ENCODE data around the gene TTYH3.

The TTYH3 gene

GRCh38 chr7:2596464-2597272 is 35.1 kb upstream of the TTYH3 start:
- Histone ChIP-seq H3K27ac (no peak overlapping the region), H3K4me3 (IDR thresholded peaks at IDR 0.05; ENCODE audit: insufficient read depth, low read depth, low read length) (no peak overlapping the region), H3K4me1 (ENCODE audit: low read depth, poor library complexity, severe bottlenecking) (no peaks in the 10 kb centered on the region), H3K4me2 (no peak overlapping the region), H3K36me3 (ENCODE audit: insufficient read depth) (peaks cover 3% of the 10 kb centered on the region; the same call in 1 of the 2 replicates), H4K20me1 (ENCODE audit: insufficient read depth) (no peaks in the 10 kb centered on the region), H3K79me2 (ENCODE audit: insufficient read depth, low read depth) (no peaks in the 10 kb centered on the region), H3K27me3 (ENCODE audit: insufficient read depth, low read depth) (no peaks in the 10 kb centered on the region), H3K9ac (no peak overlapping the region), H2AFZ (ENCODE audit: low read depth) (no peak overlapping the region)
- TF ChIP-seq CTCF (conservative IDR thresholded peaks at IDR 0.05; ENCODE audit: low read depth, low read length) = no peak

GRCh38 chr7:2597273-2597640 is 34.5 kb upstream of the TTYH3 start:
- no peak overlapping the region for H3K4me3 ChIP-seq (IDR thresholded peaks at IDR 0.05; ENCODE audit: insufficient read depth, low read depth, low read length)
- H3K36me3 ChIP-seq (ENCODE audit: insufficient read depth) = peaks cover 3% of the 10 kb centered on the region; the same call in 1 of the 2 replicates
- no peaks in the 10 kb centered on the region for H3K79me2 ChIP-seq (ENCODE audit: insufficient read depth, low read depth)
- H3K4me2 ChIP-seq = no peak overlapping the region
- no peak overlapping the region for H3K9ac ChIP-seq
- H3K27me3 ChIP-seq (ENCODE audit: insufficient read depth, low read depth) = no peaks in the 10 kb centered on the region
- H3K27ac ChIP-seq = no peak overlapping the region
- no peak for TF ChIP-seq CTCF (conservative IDR thresholded peaks at IDR 0.05; ENCODE audit: low read depth, low read length)
- H3K4me1 ChIP-seq (ENCODE audit: low read depth, poor library complexity, severe bottlenecking) = no peaks in the 10 kb centered on the region
- H2AFZ ChIP-seq (ENCODE audit: low read depth) = no peak overlapping the region
- H4K20me1 ChIP-seq (ENCODE audit: insufficient read depth) = no peaks in the 10 kb centered on the region

- no peak overlapping the region for H3K4me3 ChIP-seq (IDR thresholded peaks at IDR 0.05; ENCODE audit: insufficient read depth, low read depth, low read length)
- H2AFZ ChIP-seq (ENCODE audit: low read depth) = no peak overlapping the region
- no peak overlapping the region for H3K4me2 ChIP-seq
- peaks cover 3% of the 10 kb centered on the region; the same call in 1 of the 2 replicates for H3K36me3 ChIP-seq (ENCODE audit: insufficient read depth)
- no peaks in the 10 kb centered on the region for H3K27me3 ChIP-seq (ENCODE audit: insufficient read depth, low read depth)
- no peak overlapping the region for H3K27ac ChIP-seq
- TF ChIP-seq CTCF (conservative IDR thresholded peaks at IDR 0.05; ENCODE audit: low read depth, low read length) = no peak
- H4K20me1 ChIP-seq (ENCODE audit: insufficient read depth) = no peaks in the 10 kb centered on the region
- H3K9ac ChIP-seq = no peak overlapping the region
- no peaks in the 10 kb centered on the region for H3K4me1 ChIP-seq (ENCODE audit: low read depth, poor library complexity, severe bottlenecking)
- no peaks in the 10 kb centered on the region for H3K79me2 ChIP-seq (ENCODE audit: insufficient read depth, low read depth)
Observed at GRCh38 chr7:2598154-2598823, 33.5 kb upstream of the TTYH3 start.

GRCh38 chr7:2601065-2601464 is 30.7 kb upstream of the TTYH3 start:
- TF ChIP-seq CTCF (conservative IDR thresholded peaks at IDR 0.05; ENCODE audit: low read depth, low read length) = no peak
- H3K27ac ChIP-seq = no peak overlapping the region
- H4K20me1 ChIP-seq (ENCODE audit: insufficient read depth) = no peaks in the 10 kb centered on the region

More at GRCh38 chr7:2601065-2601464, 30.7 kb upstream of the TTYH3 start:
- no peaks in the 10 kb centered on the region for H3K4me1 ChIP-seq (ENCODE audit: low read depth, poor library complexity, severe bottlenecking)
- no peak overlapping the region for H2AFZ ChIP-seq (ENCODE audit: low read depth)
- no peaks in the 10 kb centered on the region for H3K79me2 ChIP-seq (ENCODE audit: insufficient read depth, low read depth)
- no peaks in the 10 kb centered on the region for H3K27me3 ChIP-seq (ENCODE audit: insufficient read depth, low read depth)
- H3K4me2 ChIP-seq = no peak overlapping the region
- H3K36me3 ChIP-seq (ENCODE audit: insufficient read depth) = peaks cover 3% of the 10 kb centered on the region; the same call in 1 of the 2 replicates
- H3K4me3 ChIP-seq (IDR thresholded peaks at IDR 0.05; ENCODE audit: insufficient read depth, low read depth, low read length) = no peak overlapping the region
- no peak overlapping the region for H3K9ac ChIP-seq
